Type B pancreatic cell (in vitro differentiated cells): ENCODE measurements around the gene RBM15B. TPM values are rescaled to one million over a fixed set of nuclear protein-coding genes. Genes with fewer than 3 reads are reported as not detected.
A peak's percentile ranks its signal among the peaks of the same experiment; 100 is the strongest.

Experiments
- DNase-seq: peaks from one replicate; pipeline ENCODE4 v3.0.0; 2021; ENCODE audit warnings: mixed read lengths; ENCODE audit not compliant: unreplicated experiment; ENCODE audit errors: extremely low spot score
- H3K27ac Mint-ChIP-seq: 2 replicates; pipeline ENCODE4 v1.8.0; 2021; ENCODE audit warnings: mild to moderate bottlenecking, mixed read lengths
- H3K27me3 Mint-ChIP-seq: 2 replicates; pipeline ENCODE4 v1.8.0; 2021; ENCODE audit warnings: mixed read lengths
- H3K36me3 Mint-ChIP-seq: 2 replicates; pipeline ENCODE4 v1.8.0; 2021; ENCODE audit warnings: mixed read lengths
- H3K4me1 Mint-ChIP-seq: one replicate; pipeline ENCODE4 v1.8.0; 2021; ENCODE audit warnings: mixed read lengths; ENCODE audit not compliant: unreplicated experiment
- H3K4me3 Mint-ChIP-seq: 2 replicates; pipeline ENCODE4 v1.8.0; 2021; ENCODE audit warnings: mild to moderate bottlenecking, mixed read lengths
- H3K9me3 Mint-ChIP-seq: 2 replicates; pipeline ENCODE4 v1.8.0; 2021; ENCODE audit warnings: mixed read lengths
- CTCF ChIP-seq: fragments of 200-600 bp; sonication (generic); conservative IDR thresholded peaks from 2 replicates; pipeline ENCODE4 v1.5.0; 2021; ENCODE audit warnings: antibody characterized with exemption, mild to moderate bottlenecking
- total RNA-seq: library from RNA; stranded (reverse); gene quantifications from 2 replicates; pipeline ENCODE4 v1.2.1, GENCODE V29; 2021; ENCODE audit warnings: low replicate concordance

Gene RBM15B
- total RNA-seq, 1 donor from 2014 or later = 66.4 TPM

- H3K4me3 Mint-ChIP-seq = peak overlapping the region; percentile 89
- no peaks in the 10 kb centered on the region for H3K9me3 Mint-ChIP-seq
- peaks cover 47% of the 10 kb centered on the region for H3K36me3 Mint-ChIP-seq
- TF ChIP-seq CTCF = no peak
- no peak for DNase-seq
- H3K27me3 Mint-ChIP-seq = no peaks in the 10 kb centered on the region
- H3K4me1 Mint-ChIP-seq = peaks cover 35% of the 10 kb centered on the region
- peak overlapping the region; percentile 56 for H3K27ac Mint-ChIP-seq
Measured at GRCh38 chr3:51392355-51393133, 1.5 kb downstream of the RBM15B start.

- H3K4me3 Mint-ChIP-seq = peak overlapping the region; percentile 89
- no peaks in the 10 kb centered on the region for H3K9me3 Mint-ChIP-seq
- no peaks in the 10 kb centered on the region for H3K27me3 Mint-ChIP-seq
- peak overlapping the region; percentile 65 for H3K27ac Mint-ChIP-seq
- H3K4me1 Mint-ChIP-seq = peaks cover 30% of the 10 kb centered on the region
- no peak for DNase-seq
- TF ChIP-seq CTCF = no peak
- peaks cover 42% of the 10 kb centered on the region for H3K36me3 Mint-ChIP-seq
Measured at GRCh38 chr3:51393134-51393495, 2.0 kb downstream of the RBM15B start.

- H3K4me3 Mint-ChIP-seq = peak overlapping the region; percentile 77
- no peak for DNase-seq
- peak overlapping the region; percentile 65 for H3K27ac Mint-ChIP-seq
- peaks cover 39% of the 10 kb centered on the region for H3K36me3 Mint-ChIP-seq
- no peak for TF ChIP-seq CTCF
- no peaks in the 10 kb centered on the region for H3K9me3 Mint-ChIP-seq
- H3K4me1 Mint-ChIP-seq = peaks cover 27% of the 10 kb centered on the region
- H3K27me3 Mint-ChIP-seq = no peaks in the 10 kb centered on the region
Measured at GRCh38 chr3:51393564-51393963, 2.5 kb downstream of the RBM15B start.

- peak overlapping the region; percentile 77 for H3K4me3 Mint-ChIP-seq
- H3K4me1 Mint-ChIP-seq = peaks cover 24% of the 10 kb centered on the region
- no peaks in the 10 kb centered on the region for H3K27me3 Mint-ChIP-seq
- peaks cover 32% of the 10 kb centered on the region for H3K36me3 Mint-ChIP-seq
- TF ChIP-seq CTCF = no peak
- no peak for DNase-seq
- H3K9me3 Mint-ChIP-seq = no peaks in the 10 kb centered on the region
- no peak overlapping the region for H3K27ac Mint-ChIP-seq
Measured at GRCh38 chr3:51394541-51394940, 3.5 kb downstream of the RBM15B start.

- Mint-ChIP-seq H3K4me3 (no peak overlapping the region), H3K9me3 (no peaks in the 10 kb centered on the region), H3K4me1 (peaks cover 24% of the 10 kb centered on the region), H3K27me3 (no peaks in the 10 kb centered on the region), H3K27ac (peak overlapping the region; percentile 65), H3K36me3 (peaks cover 32% of the 10 kb centered on the region)
- no peak for DNase-seq
- no peak for TF ChIP-seq CTCF
Measured at GRCh38 chr3:51395493-51396213, 4.6 kb downstream of the RBM15B start.
